GM19099 (cell line): Measurements from ENCODE around the gene WDR17.

ENCODE experiments used
- POLR2A ChIP-seq: IDR thresholded peaks from 3 replicates; pipeline ENCODE4 v1.6.1; 2011; ENCODE audit warnings: low read depth; ENCODE audit not compliant: insufficient read length; ENCODE audit errors: extremely low read depth

The WDR17 gene

DNA sequence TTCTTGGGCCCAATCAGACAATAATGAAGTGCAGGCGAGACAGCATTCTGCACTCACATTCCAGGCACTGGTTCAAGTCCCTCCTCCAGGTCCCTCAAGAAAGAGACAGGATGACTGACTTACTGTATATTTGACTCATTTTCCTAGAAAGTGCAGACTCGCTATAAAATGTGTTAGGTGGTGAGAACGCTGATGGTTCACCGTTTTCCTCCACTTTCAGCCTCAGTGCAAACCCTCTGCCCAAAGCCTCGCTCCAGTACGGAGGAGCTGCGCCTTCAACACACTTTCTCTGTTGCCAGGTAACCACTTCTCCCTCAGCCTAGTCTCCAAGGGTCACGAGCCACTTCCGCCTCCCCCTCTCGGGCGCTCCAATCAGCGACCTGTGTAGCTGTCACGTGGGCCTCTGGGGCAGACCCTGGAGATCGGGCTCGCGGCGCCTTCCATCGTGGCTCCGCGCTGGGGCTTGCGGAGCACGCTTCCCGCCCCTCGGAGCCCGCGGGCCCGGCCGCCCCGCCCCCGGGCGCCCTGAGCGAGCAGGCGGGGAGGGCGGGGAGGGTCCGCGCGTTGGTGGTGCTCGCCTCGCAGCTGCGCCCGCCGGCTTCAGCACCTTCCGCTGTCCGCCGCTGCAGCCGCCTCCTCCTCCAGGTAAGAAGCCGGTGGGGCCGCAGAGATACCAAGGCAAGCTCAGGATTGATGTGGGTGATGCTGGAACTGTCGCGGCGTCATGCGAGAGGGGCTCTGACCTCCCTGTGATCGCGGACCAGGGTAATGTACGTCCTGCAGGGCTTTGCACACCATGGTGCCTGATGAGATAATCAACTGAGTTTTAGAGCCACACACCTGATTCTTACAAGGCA is at the start of gene WDR17:
Gene WDR17 (plus strand): TSS at position 407 of the 857 bp plus-strand sequence. CDS start 45,740 bp downstream, outside the sequence.
- TF ChIP-seq POLR2A = no peak

- TF ChIP-seq POLR2A = no peak
These were observed 49.0 kb upstream of the WDR17 start for GRCh38 chr4:176016601-176017000.

DNA sequence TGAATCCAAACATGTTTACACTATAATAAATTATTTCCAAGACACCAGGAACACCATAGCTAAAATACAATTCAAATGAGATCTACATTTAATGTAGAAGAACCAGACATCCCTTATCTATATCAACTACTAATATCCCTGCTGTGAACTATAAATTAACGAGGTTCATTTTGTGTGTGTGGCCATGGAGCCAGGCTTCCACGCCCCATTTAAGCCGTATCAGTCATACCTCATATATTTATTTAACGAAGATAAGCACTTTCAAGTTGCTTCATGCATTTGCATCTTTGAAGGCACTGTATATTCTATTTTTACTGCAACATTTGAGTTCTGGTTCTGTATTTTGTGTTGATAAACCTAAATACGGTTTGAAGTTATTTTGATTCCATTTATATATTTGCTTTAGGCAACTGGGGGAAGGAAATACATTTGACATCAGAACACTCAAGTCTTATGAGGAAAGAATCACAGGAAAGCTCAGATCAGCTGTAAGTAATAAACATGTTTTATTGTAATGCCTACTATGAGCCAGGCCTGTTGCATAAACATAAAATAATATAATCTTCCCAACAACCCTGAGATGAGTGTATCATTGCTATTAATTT is 45.1 kb upstream of the WDR17 start:
- no peak for TF ChIP-seq POLR2A

GRCh38 chr4:176030391-176030790 is 35.2 kb upstream of the WDR17 start:
- TF ChIP-seq POLR2A = no peak

DNA sequence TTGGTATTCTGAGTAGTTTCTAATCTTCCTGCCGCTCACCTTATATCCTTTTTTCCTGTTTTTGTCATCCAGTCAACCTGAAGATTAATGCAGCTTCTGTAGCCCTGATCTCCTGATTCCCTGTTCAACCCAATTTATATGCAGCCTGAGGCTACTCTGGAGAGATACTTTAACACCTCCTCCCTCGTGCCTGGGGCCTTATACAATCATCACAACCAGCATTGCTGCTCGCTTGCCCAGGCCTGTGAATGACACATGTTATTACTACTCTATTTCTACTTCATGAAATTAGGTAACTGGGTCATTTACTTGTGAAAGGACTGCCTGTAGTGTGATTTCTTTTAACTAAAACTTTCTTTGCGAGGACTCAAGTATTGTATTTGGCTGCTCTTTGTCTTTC is 33.7 kb upstream of the WDR17 start:
- TF ChIP-seq POLR2A = no peak

GRCh38 chr4:176032454-176032853 is 33.2 kb upstream of the WDR17 start:
- no peak for TF ChIP-seq POLR2A

GRCh38 chr4:176034499-176034898 is 31.1 kb upstream of the WDR17 start:
- TF ChIP-seq POLR2A = no peak

DNA sequence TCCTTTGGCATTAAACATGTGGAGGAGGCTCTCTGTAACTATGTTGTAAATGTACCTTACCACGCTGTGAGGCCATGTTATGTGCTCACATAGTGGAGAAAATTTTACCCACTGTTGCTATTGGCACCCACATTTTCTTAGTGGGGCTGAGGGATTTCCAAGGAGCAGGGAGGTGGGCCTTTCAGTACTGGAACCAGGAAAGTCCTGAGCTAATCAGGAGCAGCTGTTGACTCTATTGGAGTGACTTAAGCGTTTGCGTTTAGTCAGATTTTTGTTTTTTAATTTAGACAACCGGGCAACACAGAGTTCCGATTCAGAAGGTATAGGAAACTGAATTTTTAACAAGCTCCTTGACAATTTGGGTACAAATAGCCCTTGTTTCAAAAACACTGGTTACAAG is 30.7 kb upstream of the WDR17 start:
- no peak for TF ChIP-seq POLR2A

- TF ChIP-seq POLR2A = no peak
These were observed 28.9 kb upstream of the WDR17 start for GRCh38 chr4:176036585-176037205.

GRCh38 chr4:176038789-176039188 is 26.9 kb upstream of the WDR17 start:
- TF ChIP-seq POLR2A = no peak

- TF ChIP-seq POLR2A = no peak
These were observed 23.4 kb upstream of the WDR17 start for GRCh38 chr4:176042195-176042594.

DNA sequence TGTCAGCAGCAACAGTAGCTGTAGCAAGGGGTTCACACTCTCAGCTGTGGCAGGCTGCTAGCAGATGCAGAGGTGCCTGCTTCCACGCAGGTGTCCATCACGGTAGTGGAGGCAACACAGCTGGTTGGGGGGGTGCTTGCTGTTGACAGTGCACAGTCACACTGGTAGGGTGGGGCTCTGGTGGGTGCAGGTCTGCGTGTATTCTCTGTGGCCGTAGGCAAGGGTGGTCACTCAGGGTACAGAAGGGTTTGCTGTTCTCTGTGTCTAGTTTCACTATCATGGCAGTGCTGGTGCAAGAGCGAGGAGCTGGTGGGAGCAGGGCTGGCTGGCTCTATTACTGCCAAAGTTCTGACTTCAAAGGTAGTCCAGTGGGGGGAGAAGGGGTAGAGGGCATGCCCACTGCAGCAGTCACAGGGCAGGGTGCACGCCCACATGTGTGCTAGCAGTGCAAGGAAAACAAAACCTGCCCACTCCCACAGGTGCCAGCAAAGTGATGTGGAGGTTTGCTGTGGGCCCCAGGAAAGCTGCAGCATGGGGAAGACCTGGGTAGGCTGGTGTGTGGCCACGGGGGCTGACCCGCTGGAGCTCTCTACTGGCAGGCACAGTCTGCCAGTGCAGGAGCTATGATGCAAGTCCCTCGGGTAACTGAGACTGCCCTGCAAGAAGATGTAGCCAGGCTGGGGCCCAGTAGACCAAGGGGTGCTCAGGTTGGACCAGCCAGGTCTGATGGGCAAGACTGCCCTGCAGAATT is 21.6 kb upstream of the WDR17 start:
- TF ChIP-seq POLR2A = no peak

DNA sequence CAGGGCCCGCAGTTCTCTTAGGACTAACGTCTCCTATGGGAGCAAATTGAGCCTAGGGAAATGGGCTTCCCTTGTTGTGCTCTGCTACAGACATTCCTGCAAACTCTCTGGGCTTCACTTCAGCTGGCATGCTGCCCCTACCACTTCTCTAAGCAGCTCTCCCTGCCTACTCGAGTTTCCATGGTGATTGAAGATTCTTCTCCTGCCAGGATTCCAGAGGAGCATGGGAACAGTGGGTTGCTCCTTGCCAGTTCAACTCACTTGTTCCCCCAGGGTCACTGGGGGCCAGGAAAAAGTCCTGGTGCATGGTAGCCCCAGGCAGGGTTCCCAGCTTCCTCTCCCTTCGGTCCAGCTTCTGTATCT is 21.1 kb upstream of the WDR17 start:
- no peak for TF ChIP-seq POLR2A

DNA sequence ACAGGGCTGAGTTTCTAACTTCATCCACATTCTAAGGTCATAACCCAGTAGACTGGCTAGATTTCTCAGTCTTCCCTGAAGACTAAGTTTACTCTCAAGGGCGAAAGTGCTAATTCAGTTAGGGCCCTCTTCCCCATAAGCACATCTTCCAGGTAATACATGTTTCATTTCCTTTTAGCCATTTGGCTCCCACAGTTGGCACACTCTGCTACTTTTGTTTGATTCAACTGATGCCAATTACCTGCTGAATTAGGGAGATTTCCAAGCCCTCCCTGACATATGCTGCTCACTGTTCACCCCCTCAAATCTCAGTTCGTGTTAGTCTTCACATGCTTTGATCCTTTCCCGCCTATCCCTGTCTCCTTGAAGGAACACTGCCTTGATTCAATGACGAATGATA is 17.0 kb upstream of the WDR17 start:
- TF ChIP-seq POLR2A = no peak

DNA sequence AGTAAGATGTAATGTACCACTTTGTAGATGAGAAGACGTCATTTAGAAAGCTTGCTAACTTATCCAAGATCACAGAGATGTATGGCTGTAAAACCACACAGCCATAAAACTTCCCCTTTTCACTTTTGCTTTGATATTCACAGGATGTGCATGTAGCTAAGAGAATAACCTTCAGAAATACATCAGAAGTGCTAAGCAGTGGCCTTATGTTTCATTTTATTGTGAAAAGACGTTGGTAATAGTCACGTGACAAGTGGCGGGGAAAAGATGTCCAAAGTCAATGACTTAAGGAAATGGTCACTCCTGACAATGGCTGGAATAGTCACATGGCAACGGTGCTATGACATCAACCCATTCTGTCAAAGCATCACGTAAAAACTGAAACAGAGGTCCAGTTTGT is 12.9 kb upstream of the WDR17 start:
- no peak for TF ChIP-seq POLR2A
